Measurements from ENCODE around the gene PTX4. TPM values are rescaled to one million over a fixed set of nuclear protein-coding genes. Genes with fewer than 3 reads are reported as not detected.
"Not testable (repeated sequence)": the region's sequence is repeated elsewhere in the genome, so short reads cannot be mapped to it uniquely, and the experiment has no call there.

The PTX4 gene
- polyA plus RNA-seq, 1 donor = 0.59 TPM

DNA sequence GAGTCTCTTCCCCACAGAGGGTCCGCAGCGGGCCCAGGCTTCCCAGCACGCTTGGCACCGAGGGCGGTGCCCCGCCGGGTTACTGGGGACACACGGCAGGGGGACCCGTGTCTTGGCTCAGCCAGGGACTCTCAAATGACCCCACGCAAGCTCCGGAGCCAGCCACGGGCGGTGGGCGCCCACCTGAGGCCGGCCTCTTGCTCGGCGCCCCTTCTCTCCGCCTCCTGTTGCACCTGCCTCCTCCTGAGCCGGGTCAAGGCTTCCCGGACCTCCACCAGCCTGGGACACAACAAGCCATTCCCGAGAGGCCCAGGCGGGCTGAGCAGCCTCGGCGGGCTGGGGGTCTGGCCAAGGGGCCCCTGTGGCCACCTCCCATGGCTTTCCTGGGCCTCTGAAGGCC, 46.0 kb downstream of the PTX4 start:
- no peak for DNase-seq

DNA sequence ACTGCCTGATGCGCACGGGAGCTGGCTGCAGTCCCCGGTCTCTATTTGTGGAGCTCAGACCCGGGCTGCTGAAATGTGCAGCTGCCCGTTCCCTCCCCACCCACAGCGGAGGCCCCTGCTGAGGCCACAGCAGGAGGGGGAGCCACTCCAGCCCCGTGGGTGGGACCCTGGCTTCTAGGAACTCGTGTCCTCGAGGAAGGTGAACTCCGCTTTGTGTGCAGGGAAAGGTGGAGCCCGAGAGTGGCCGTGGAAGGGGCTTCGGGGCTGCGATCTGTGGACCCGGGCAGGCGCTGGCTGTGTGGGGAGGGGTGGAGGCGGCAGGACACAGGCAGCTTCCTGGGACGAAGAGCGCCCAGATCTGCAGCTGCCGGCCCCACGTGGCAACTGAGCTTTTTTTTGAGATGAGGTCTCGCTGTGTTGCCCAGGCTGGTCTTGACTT, 47.3 kb downstream of the PTX4 start:
- peak; percentile 40 for DNase-seq

DNA sequence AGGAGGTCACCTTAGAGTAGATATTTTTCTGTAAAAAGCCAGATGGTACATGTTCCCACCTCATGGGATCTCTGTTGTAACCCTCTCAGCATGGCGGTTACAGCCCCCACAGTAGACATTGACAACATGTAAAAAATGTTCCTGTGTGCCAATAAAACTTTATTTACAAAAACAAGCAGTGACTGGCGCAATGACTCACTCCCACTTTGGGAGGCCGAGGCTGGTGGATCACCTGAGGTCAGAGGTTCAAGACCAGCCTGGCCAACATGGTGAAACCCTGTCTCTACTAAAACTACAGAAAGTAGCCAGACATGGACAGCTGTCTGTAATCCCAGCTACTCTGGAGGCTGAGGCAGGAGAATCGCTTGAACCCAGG, 49.1 kb downstream of the PTX4 start:
- not testable (repeated sequence) for DNase-seq

DNA sequence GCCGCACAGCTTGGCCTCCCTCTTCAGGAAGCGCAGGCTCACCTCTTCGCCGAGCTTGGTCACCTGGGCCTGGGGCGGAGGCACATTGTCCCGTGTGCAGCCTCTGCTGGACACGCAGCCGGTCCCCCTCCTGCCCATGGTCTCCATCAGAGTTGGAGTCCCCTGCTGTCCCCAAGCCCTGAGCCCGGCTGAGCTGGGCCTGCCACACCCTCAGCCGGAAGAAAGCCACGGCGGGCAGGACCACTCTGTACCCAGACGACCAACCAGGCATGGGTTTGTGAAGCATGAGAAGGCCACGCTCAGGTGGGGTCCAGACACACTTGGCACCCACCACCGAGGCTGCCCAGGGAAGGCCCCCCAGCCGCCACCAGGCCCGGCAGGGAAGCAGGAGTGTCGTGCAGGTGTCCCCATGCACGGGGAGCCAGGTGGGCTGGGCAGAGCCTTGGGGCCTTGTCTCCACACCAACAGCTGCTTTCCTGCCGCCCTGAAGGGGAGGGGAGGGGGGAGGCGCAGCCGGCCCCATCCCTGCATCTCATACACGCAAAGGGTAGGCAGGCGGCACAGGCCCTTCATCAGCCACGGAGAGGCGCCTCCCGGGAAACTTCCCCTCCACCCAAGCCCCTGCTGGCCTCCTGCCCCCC, 49.6 kb downstream of the PTX4 start:
- no peak for DNase-seq

DNA sequence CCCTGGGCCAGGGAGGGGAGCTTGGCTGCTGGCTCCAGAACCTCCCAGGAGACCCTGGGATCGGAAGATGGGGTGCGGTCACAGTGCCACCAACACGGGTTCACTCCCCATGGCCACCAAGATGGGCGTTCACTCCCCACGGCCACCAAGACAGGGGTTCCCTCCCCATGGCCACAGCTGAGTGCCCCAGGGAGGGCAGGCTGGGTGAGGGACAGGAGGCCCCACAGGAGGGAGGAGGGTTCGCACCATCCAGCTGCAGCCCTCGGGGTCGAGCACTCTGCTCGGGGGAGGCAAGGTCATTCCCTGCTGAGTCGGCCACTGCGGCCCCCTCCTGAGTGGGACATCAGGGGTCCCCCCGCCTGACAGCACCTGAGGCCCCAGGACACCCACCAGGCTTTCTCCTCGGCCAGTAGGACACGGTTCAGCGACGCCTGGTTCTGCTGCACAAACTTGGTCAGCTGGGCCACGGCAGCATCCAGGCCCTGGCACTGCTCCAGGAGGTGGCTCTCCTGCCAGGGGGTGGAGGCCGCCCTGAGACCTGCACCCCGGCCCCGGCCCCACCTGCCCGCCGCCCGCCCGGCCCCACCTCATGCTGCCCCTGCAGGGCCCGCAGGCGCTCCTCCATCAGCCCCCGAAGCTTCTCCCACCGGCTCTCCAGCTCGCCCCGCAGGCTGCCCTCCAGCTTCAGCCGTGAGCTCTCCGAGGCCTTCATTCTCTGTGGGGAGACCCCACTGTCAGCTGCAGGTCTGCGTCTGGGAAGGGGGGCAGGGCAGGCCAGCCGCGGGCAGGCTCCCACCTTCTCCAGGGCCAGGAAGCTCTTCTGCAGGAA, 50.3 kb downstream of the PTX4 start:
- DNase-seq = no peak

DNA sequence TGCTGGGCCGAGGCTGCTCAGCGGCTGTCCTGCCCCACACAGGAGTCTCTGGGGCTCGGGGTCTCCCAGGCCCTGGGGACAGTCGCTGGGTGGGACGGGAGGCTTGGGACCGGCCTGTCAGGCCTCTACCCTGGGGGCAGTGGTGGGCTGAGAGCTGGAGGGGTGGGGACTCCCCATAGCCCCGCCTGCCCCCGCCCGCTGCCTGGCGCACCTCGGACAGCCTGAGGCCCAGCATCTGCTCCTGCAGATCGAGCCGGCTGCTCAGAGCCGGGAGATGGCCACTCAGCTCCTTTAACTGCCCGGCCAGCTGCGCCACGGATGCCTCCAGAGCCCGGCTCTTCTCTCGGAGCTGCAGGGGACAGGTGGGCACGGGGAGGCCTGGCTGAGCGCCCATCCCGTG, 51.1 kb downstream of the PTX4 start:
- DNase-seq = no peak

DNA sequence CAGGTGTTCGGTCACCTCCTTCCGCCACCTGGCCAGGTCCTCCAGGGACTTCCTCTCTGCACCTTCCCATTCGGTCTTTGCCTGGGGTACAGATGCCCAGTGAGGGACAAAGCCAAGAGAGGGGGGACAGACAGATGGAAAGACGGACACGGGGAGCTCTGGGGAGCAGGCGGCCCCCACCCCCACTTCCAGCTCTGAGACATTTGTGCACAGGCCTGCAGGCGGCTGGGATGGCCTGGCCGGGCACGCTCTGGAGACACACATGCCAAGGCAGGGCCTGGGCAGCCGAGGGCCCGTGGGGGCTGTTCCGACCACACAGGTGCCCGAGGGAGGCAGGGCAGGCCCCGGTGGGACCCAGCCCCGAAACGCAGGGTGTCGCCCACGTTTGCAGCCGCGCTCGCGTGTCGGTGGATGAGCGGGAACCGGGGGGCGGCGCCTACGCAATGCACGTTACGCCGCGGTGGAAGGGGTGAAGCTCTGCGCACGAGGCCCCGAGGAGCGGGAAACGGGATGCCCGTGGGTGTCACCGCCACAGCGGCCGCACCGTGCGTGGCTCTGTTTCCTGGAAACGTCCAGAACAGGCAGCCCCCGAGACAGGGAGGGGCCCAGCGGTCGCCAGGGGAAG, 51.9 kb downstream of the PTX4 start:
- no peak for DNase-seq

DNA sequence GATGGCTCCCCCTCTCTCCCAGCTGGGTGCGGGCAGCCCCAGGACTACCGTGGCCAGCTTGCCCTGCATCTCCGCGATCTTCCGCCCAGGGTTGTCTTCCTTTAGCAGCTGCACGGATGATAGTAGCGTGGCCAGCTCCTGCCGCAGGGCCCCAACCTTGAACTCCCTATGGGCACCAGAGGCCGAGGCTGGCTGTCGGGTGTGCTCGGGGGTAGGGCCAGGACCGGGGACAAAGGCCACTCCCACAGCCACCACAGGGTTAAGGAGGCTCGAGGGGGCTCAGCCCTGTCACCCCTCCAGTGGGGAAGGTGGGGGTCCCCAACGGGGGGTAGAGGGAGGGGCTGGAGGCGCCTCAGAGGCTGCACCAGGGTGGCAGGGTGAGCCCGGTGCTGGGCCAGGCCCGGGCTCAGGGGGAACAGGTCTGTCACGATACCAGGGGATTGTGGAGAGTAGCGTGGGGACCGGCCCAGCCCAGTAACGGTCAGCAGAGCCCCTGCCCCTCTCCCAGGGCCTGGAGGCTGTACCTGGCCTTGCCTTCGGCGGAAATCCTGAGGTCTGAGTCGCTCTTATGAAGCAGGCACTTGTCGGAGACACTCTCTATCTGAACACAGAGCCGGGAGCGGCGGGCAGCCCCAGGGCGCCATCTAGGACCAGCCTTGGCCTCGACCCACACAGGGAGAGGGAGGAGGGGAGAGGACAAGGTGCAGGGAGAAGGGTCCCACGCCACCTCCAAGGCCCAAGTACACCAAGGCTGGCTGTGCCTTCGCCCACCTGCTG, 52.6 kb downstream of the PTX4 start:
- DNase-seq = no peak

Other genes with a start within 250 kb of the PTX4 start
- gene TPSAB1, start 248.2 kb downstream of the PTX4 start, polyA plus RNA-seq (ENCODE audit: insufficient read length) = 1.0 TPM
- not detected for gene TPSD1, start 232.9 kb downstream of the PTX4 start, polyA plus RNA-seq (ENCODE audit: insufficient read length)
- gene UBE2I, start 179.3 kb downstream of the PTX4 start, polyA plus RNA-seq (ENCODE audit: insufficient read length) = 101 TPM
- 0.72 TPM for gene BAIAP3, start 155.3 kb downstream of the PTX4 start, polyA plus RNA-seq (ENCODE audit: insufficient read length)
- 59.2 TPM for gene TSR3, start 137.1 kb downstream of the PTX4 start, polyA plus RNA-seq (ENCODE audit: insufficient read length)
- gene GNPTG, start 137.0 kb downstream of the PTX4 start, polyA plus RNA-seq (ENCODE audit: insufficient read length) = 40.6 TPM
- 9.8 TPM for gene UNKL, start 74.2 kb downstream of the PTX4 start, polyA plus RNA-seq (ENCODE audit: insufficient read length)
- 11.9 TPM for gene UQCC4, start 68.2 kb downstream of the PTX4 start, polyA plus RNA-seq (ENCODE audit: insufficient read length)
- 0.43 TPM for gene PERCC1, start 57.9 kb downstream of the PTX4 start, polyA plus RNA-seq (ENCODE audit: insufficient read length)
- gene CCDC154, start 44.4 kb downstream of the PTX4 start, polyA plus RNA-seq (ENCODE audit: insufficient read length) = 2.5 TPM
- gene CLCN7, start 13.9 kb downstream of the PTX4 start, polyA plus RNA-seq (ENCODE audit: insufficient read length) = 39.9 TPM
- gene TELO2, start 4.4 kb upstream of the PTX4 start, polyA plus RNA-seq (ENCODE audit: insufficient read length) = 36.9 TPM
- 16.2 TPM for gene TMEM204, start 44.7 kb upstream of the PTX4 start, polyA plus RNA-seq (ENCODE audit: insufficient read length)
- 11.7 TPM for gene IFT140, start 123.1 kb upstream of the PTX4 start, polyA plus RNA-seq (ENCODE audit: insufficient read length)
- 18.5 TPM for gene CRAMP1, start 123.4 kb upstream of the PTX4 start, polyA plus RNA-seq (ENCODE audit: insufficient read length)
- 41.4 TPM for gene JPT2, start 189.3 kb upstream of the PTX4 start, polyA plus RNA-seq (ENCODE audit: insufficient read length)
- gene MAPK8IP3, start 217.3 kb upstream of the PTX4 start, polyA plus RNA-seq (ENCODE audit: insufficient read length) = 55.3 TPM

All from hindlimb muscle (tissue), 1 donor.